Measurements from ENCODE around the gene TCAIM. TPM values are rescaled to one million over a fixed set of nuclear protein-coding genes. Genes with fewer than 3 reads are reported as not detected.

Gene TCAIM
- total RNA-seq, 1 experiment from 2014 or later: 18.4 TPM

DNA sequence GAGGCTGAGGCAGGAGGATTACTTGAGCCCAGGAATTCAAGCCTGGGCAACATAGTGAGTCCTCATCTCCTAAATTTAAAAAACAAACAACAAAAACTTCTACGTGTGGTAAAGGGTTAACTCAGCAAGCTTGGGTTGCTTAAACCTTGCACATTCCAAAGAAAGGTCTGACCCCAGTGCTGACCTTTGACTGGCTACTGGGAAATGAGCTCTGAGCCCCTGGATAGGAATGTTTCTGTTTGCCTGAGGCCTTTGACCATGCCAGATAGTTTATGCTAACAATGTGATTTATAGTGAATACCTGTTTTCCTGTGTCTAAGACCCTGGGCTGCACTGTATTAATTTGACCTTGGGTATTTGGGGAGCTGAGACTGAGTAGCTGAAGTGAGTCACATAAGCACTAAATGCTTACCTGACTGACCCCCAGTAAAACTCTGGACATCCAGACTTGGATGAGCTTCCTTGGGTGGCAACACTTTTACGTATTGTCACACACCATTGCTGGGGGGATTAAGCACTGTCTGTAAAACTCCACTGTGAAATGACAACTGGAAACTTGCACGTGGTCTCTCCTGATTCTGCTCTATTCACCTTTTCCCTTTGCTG, 20.7 kb downstream of the TCAIM start:
- no peaks in the 10 kb centered on the region for H4K20me1 ChIP-seq (ENCODE audit: insufficient read depth)
- no TSS peak for BruUV-seq (replicated peaks)
- H3K36me3 ChIP-seq (ENCODE audit: control insufficient read depth in 1 of 2, insufficient read depth in 2 of 2, low read length in 2 of 2): no peaks in the 10 kb centered on the region
- ChIA-PET POLR2A (no interaction called here), RAD21 (ENCODE audit: low non-redundant PET in 1 of 2, low total read pairs in 2 of 2, uncharacterized antibody in 2 of 2, unreplicated experiment in 2 of 2) (no interaction called here), CTCF (no interaction called here)
- no peak overlapping the region for H3K9ac ChIP-seq (ENCODE audit: low read length)
- no peaks in the 10 kb centered on the region for H3K27me3 ChIP-seq (ENCODE audit: insufficient read depth, low read length)
- no peak for DNase-seq (ENCODE audit: low read depth, low spot score)
- peaks cover 0 to 7% of the 10 kb centered on the region in 2 experiments; a peak in 1 of 4 replicates for H3K4me1 ChIP-seq (ENCODE audit: control insufficient read depth in 1 of 2, insufficient read depth in 2 of 2, low read length in 2 of 2)
- no peak overlapping the region for H3K27ac ChIP-seq (ENCODE audit: low read depth, low read length)
- H2AFZ ChIP-seq (ENCODE audit: low read depth, low read length, poor library complexity, severe bottlenecking): no peak overlapping the region
- no peaks in the 10 kb centered on the region for H3K9me2 ChIP-seq (ENCODE audit: insufficient read depth)
- intact Hi-C loops (cut with micrococcal nuclease): no loop called here
- no peak for ATAC-seq
- no peaks in the 10 kb centered on the region for H3K79me2 ChIP-seq (ENCODE audit: insufficient read depth, low read length)
- no peak overlapping the region for H3K4me2 ChIP-seq (ENCODE audit: low read length)
- TF ChIP-seq ZNF274 (IDR thresholded peaks at IDR 0.05; ENCODE audit: low read depth, low read length) (no peak), YY1 (IDR thresholded peaks at IDR 0.05; ENCODE audit: extremely low read depth, insufficient replicate concordance, low read depth, low read length) (no peak), ZFX (IDR thresholded peaks at IDR 0.05) (no peak), EZH2 (IDR thresholded peaks at IDR 0.05) (no peak), RAD21 (IDR thresholded peaks at IDR 0.05; ENCODE audit: low read depth) (no peak), FOSL1 (IDR thresholded peaks at IDR 0.05; ENCODE audit: low read depth) (no peak), POLR2AphosphoS5 (IDR thresholded peaks at IDR 0.05; ENCODE audit: low read depth, low read length) (no peak), POLR2A (IDR thresholded peaks at IDR 0.05; ENCODE audit: borderline replicate concordance, extremely low read depth, insufficient read depth, insufficient read length) (no peak), EGR1 (IDR thresholded peaks at IDR 0.05; ENCODE audit: low read depth) (no peak), JUND (IDR thresholded peaks at IDR 0.05) (no peak), ELF1 (IDR thresholded peaks at IDR 0.05; ENCODE audit: borderline replicate concordance, low read depth) (no peak), SP1 (IDR thresholded peaks at IDR 0.05; ENCODE audit: low read depth) (no peak), SIN3A (IDR thresholded peaks at IDR 0.05; ENCODE audit: low read depth) (no peak), CBX3 (IDR thresholded peaks at IDR 0.05; ENCODE audit: low read depth) (no peak), TCF7L2 (IDR thresholded peaks at IDR 0.05; ENCODE audit: borderline replicate concordance, extremely low read depth, insufficient read depth, insufficient read length) (no peak), CEBPB (IDR thresholded peaks at IDR 0.05; ENCODE audit: low read depth) (no peak), EZH2phosphoT487 (IDR thresholded peaks at IDR 0.05; ENCODE audit: borderline replicate concordance) (no peak)
- TF ChIP-seq, protein P1, sequence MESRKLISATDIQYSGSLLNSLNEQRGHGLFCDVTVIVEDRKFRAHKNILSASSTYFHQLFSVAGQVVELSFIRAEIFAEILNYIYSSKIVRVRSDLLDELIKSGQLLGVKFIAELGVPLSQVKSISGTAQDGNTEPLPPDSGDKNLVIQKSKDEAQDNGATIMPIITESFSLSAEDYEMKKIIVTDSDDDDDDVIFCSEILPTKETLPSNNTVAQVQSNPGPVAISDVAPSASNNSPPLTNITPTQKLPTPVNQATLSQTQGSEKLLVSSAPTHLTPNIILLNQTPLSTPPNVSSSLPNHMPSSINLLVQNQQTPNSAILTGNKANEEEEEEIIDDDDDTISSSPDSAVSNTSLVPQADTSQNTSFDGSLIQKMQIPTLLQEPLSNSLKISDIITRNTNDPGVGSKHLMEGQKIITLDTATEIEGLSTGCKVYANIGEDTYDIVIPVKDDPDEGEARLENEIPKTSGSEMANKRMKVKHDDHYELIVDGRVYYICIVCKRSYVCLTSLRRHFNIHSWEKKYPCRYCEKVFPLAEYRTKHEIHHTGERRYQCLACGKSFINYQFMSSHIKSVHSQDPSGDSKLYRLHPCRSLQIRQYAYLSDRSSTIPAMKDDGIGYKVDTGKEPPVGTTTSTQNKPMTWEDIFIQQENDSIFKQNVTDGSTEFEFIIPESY (IDR thresholded peaks at IDR 0.05; ENCODE audit: extremely low read depth, insufficient replicate concordance, low read length): no peak
- TF ChIP-seq, protein P2, sequence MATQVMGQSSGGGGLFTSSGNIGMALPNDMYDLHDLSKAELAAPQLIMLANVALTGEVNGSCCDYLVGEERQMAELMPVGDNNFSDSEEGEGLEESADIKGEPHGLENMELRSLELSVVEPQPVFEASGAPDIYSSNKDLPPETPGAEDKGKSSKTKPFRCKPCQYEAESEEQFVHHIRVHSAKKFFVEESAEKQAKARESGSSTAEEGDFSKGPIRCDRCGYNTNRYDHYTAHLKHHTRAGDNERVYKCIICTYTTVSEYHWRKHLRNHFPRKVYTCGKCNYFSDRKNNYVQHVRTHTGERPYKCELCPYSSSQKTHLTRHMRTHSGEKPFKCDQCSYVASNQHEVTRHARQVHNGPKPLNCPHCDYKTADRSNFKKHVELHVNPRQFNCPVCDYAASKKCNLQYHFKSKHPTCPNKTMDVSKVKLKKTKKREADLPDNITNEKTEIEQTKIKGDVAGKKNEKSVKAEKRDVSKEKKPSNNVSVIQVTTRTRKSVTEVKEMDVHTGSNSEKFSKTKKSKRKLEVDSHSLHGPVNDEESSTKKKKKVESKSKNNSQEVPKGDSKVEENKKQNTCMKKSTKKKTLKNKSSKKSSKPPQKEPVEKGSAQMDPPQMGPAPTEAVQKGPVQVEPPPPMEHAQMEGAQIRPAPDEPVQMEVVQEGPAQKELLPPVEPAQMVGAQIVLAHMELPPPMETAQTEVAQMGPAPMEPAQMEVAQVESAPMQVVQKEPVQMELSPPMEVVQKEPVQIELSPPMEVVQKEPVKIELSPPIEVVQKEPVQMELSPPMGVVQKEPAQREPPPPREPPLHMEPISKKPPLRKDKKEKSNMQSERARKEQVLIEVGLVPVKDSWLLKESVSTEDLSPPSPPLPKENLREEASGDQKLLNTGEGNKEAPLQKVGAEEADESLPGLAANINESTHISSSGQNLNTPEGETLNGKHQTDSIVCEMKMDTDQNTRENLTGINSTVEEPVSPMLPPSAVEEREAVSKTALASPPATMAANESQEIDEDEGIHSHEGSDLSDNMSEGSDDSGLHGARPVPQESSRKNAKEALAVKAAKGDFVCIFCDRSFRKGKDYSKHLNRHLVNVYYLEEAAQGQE (IDR thresholded peaks at IDR 0.05; ENCODE audit: low read depth): no peak
- TF ChIP-seq, protein P3, sequence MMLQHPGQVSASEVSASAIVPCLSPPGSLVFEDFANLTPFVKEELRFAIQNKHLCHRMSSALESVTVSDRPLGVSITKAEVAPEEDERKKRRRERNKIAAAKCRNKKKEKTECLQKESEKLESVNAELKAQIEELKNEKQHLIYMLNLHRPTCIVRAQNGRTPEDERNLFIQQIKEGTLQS (IDR thresholded peaks at IDR 0.05): no peak
- no peak overlapping the region for H3K4me3 ChIP-seq (replicated peaks in 1 of 2; ENCODE audit: low read depth in 1 of 2, low read length in 2 of 2)
- H3K9me3 ChIP-seq (ENCODE audit: control insufficient read depth in 1 of 2, insufficient read depth in 1 of 2, low read depth in 1 of 2, low read length in 2 of 2): no peaks in the 10 kb centered on the region

Measured in HCT116 (cell line).